LNCaP clone FGC (cell line): ENCODE data around the gene DLX3.

Experiments used
- DNase-seq: peaks from one replicate; pipeline ENCODE4 v3.0.0-alpha.2; 2011; ENCODE audit warnings: low read depth
- H3K4me3 ChIP-seq: 2 replicates; pipeline ENCODE4 v1.5.1; 2011; ENCODE audit warnings: mild to moderate bottlenecking, low read depth, low read length, control low read depth
- CTCF ChIP-seq: IDR thresholded peaks from 2 replicates; pipeline ENCODE4 v1.5.1; 2012; ENCODE audit warnings: mild to moderate bottlenecking; ENCODE audit not compliant: control insufficient read depth, insufficient read depth; ENCODE audit errors: extremely low read depth

Gene DLX3

DNA sequence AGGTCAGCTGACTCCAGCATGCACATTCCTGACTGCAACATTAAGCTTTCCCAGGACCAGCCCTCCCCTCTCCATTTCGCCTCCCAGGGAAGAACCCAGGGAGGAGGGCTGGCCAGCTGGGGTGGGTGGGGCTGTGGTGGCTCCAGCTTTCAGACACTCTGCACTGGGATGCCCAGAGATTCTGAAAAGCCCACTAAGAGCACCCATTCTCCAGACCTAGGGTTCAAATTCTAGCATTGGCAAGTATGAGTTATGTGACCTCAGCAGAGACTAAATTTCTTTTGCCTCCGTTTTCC, 7.8 kb downstream of the DLX3 start:
- DNase-seq, result no peak
- no peak for TF ChIP-seq CTCF
- no peak overlapping the region for H3K4me3 ChIP-seq

DNA sequence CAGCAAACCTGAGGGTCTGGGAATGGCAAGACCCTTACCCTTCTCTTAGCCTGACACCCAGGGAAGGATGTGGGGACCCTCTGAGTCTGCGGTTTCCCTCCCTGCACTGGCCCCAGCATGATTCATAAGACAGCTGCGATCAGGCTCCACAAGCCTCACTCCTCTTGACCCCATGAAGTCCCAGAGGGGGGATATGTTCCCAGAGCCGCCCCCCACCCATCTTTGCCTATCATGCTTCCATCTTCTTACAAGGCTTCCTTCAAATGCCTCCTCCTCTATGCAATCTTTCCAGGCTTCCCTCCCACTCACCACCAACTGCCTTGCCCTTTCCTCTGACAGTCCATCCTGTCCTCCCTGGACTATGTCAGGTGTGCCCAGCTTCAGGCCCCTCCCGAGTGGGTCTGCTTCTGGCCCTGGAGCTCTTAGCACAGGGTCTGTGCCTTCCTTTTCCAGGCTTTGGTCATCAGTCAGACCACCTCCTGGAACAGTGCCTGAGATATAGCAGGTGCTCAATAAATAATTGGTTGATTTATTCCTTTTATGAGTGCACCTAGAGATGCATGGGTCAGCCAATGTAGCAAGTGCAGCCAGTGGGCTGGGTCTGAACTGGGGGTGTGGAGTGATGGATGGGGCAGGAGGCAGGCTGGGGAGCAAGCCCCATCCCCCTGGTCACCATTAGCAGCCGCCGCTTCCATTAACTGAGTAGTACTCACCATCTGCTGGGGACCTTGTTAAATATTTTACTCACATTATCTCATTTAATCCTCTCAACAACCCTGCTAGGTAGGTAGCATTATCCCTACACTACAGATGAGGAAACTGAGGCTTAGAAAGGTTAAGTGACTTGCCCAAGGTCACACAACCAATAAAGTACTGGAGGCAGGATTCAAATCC, 8.4 kb downstream of the DLX3 start:
- DNase-seq, result no peak

DNA sequence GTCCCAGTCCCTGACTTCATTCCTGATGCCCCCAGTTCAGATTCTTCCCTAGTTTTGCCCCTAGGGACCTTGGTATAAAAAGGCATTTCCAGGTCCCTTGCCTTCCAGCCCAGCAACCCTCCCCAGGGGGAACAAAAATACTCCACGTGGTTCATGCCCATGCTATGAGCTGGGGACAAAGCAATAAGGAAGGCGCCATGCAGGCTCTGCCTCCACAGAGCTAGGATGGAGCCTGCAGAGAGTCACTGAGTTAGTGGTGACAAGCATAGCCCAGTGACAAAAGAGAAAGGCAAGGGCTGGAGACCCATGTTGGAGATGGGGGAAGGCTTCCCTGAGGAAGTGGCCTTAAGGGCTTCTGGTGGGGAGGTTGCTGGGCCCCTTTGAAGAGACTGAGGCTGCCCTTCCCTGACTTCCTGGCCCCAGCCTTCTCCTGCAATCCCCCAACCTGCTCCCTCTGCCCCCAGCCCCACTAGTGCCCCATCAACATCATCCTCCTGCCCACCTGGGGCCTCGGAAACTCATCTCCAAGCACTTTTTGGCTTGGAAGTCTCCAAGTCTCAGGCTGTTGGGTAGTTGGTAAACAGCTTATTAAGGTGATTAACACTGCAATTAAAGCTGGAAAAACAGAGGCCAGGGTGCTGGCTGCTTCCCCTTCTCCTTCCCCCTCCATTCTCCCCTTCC, 9.6 kb downstream of the DLX3 start:
- TF ChIP-seq CTCF, result no peak
- no peak for DNase-seq
- H3K4me3 ChIP-seq, result no peak overlapping the region

More for the DNA sequence above, 8.4 kb downstream of the DLX3 start:
- no peak overlapping the region for H3K4me3 ChIP-seq
- TF ChIP-seq CTCF, result no peak

DNA sequence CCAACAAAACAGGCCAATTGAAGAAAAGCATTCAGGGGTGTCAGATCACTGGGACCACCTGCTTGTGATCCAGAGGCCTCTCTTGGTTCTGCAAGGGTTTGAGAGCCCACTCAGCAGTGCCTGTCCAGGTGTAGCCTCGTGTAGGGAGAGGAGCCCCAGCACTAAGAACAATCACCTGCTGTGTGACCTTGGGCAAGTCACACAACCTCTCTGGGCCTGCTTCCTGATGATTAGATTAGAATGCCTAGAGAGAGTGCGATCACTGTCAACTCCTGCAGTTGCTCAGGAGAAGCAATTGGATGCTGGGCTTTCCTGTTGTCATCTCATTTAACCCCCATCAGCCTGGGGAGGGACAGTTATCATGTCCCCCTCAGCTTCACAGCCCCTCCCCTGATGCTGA, 10.2 kb downstream of the DLX3 start:
- no peak for DNase-seq
- H3K4me3 ChIP-seq, result no peak overlapping the region
- TF ChIP-seq CTCF, result no peak

- no peak overlapping the region for H3K4me3 ChIP-seq
- no peak for DNase-seq
- TF ChIP-seq CTCF, result no peak
These were observed 10.7 kb downstream of the DLX3 start for GRCh38 chr17:49984283-49984682.

DNA sequence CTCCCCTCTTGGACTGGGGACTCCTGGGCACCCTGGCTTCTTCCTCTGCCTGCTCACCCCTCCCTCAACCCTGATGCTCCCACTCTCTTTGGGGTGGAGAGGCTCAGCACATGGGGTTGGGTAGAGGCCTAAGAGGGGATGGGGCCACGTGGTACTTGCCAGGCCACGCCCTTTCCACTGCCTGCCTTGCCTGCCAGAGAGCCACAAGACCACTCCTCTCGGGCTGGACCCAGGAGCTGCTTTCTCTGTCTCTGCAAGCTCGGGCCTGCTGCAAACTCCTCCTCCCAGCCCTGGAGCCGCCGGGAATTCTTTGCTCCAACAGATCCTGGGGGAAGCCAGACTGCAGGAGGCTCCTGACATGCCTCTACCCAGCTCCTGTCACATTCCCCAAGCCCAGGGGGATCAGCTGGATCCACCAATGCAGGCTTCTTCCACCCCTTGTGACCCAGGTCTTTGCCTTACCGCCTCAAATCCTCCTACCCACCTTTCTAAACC, 14.3 kb downstream of the DLX3 start:
- no peak overlapping the region for H3K4me3 ChIP-seq
- no peak for TF ChIP-seq CTCF
- no peak for DNase-seq
